Smooth muscle cell of bladder (primary cell): ENCODE results near the gene LRRC26. TPM values are rescaled to one million over a fixed set of nuclear protein-coding genes. Genes with fewer than 3 reads are reported as not detected.

Source experiments
- total RNA-seq: library from RNA; depleted of rRNA; stranded (reverse); fragments of >200 nt; gene quantifications from 2 replicates; pipeline ENCODE4 v1.2.3, GENCODE V29; 2014

LRRC26 gene
- total RNA-seq = not detected in 2 replicates

GRCh38 chr9:137169896-137170358 lies at the start of gene LRRC26:
TSS of gene LRRC26 (minus strand) at chr9:137170051. CDS start at chr9:137169943, 108 bp downstream.

GRCh38 chr9:137205126-137206069 lies 35.5 kb upstream of the LRRC26 start, which contains the start of the genes NDOR1 and TMEM203:
TSS of gene NDOR1 (plus strand) at chr9:137205700. CDS start at chr9:137205778, 78 bp downstream.
TSS of gene TMEM203 (minus strand) at chr9:137205648. CDS start at chr9:137205414, 234 bp downstream.

GRCh38 chr9:137200311-137201204 lies 30.7 kb upstream of the LRRC26 start, which contains the start of gene TPRN:
TSS of gene TPRN (minus strand) at chr9:137200741. CDS start at chr9:137200711, 30 bp downstream.

GRCh38 chr9:137188490-137189296 lies 18.8 kb upstream of the LRRC26 start, which contains the start of the genes ANAPC2 and SSNA1:
TSS of gene ANAPC2 (minus strand) at chr9:137188560. CDS start at chr9:137188532, 28 bp downstream.
TSS of gene SSNA1 (plus strand) at chr9:137188676. CDS start at chr9:137188727, 51 bp downstream.

GRCh38 chr9:137138722-137139467 lies 31.0 kb downstream of the LRRC26 start, which contains the start of gene GRIN1:
TSS of gene GRIN1 (plus strand) at chr9:137139154. CDS start at chr9:137139487, 333 bp downstream.

Other genes starting within 250 kb of the LRRC26 start
- gene FBXW5, start 225.3 kb downstream of the LRRC26 start, total RNA-seq = 116 and 152 TPM in 2 replicates
- gene C8G, start 224.8 kb downstream of the LRRC26 start, total RNA-seq = 0.14 TPM in 1 of 2 replicates, not detected in the other
- gene LCN12, start 217.8 kb downstream of the LRRC26 start, total RNA-seq = 0.28 TPM in 1 of 2 replicates, not detected in the other
- gene PTGDS, start 192.5 kb downstream of the LRRC26 start, total RNA-seq = 2.3 and 14.1 TPM in 2 replicates
- 0.57 and 3.4 TPM in 2 replicates for gene LCNL1, start 187.1 kb downstream of the LRRC26 start, total RNA-seq
- gene PAXX, start 177.6 kb downstream of the LRRC26 start, total RNA-seq = 6.6 and 7.5 TPM in 2 replicates
- gene CLIC3, start 173.5 kb downstream of the LRRC26 start, total RNA-seq = 5.0 and 7.8 TPM in 2 replicates
- 11.9 and 20.0 TPM in 2 replicates for gene ABCA2, start 141.8 kb downstream of the LRRC26 start, total RNA-seq
- gene FUT7, start 138.0 kb downstream of the LRRC26 start, total RNA-seq = not detected in 2 replicates
- gene NPDC1, start 123.9 kb downstream of the LRRC26 start, total RNA-seq = 12.1 and 18.4 TPM in 2 replicates
- not detected in 2 replicates for gene ENTPD2, start 116.0 kb downstream of the LRRC26 start, total RNA-seq
- 0.43 and 0.55 TPM in 2 replicates for gene SAPCD2, start 99.5 kb downstream of the LRRC26 start, total RNA-seq
- gene UAP1L1, start 92.5 kb downstream of the LRRC26 start, total RNA-seq = 7.7 and 14.3 TPM in 2 replicates
- 73.2 and 87.0 TPM in 2 replicates for gene MAN1B1, start 83.1 kb downstream of the LRRC26 start, total RNA-seq
- 68.8 and 81.6 TPM in 2 replicates for gene DPP7, start 55.3 kb downstream of the LRRC26 start, total RNA-seq
- under 0.01 TPM in 1 of 2 replicates, not detected in the other for gene GRIN1, start 30.9 kb downstream of the LRRC26 start, total RNA-seq
- not detected in 2 replicates for gene TMEM210, start 2.0 kb upstream of the LRRC26 start, total RNA-seq
- 15.2 and 23.7 TPM in 2 replicates for gene ANAPC2, start 18.5 kb upstream of the LRRC26 start, total RNA-seq
- 60.9 and 66.0 TPM in 2 replicates for gene SSNA1, start 18.6 kb upstream of the LRRC26 start, total RNA-seq
- 4.1 and 4.8 TPM in 2 replicates for gene TPRN, start 30.7 kb upstream of the LRRC26 start, total RNA-seq
- gene TMEM203, start 35.6 kb upstream of the LRRC26 start, total RNA-seq = 25.6 and 37.7 TPM in 2 replicates
- gene NDOR1, start 35.6 kb upstream of the LRRC26 start, total RNA-seq = 2.3 and 2.9 TPM in 2 replicates
- under 0.01 and 0.18 TPM in 2 replicates for gene RNF208, start 52.2 kb upstream of the LRRC26 start, total RNA-seq
- gene CYSRT1, start 55.1 kb upstream of the LRRC26 start, total RNA-seq = 0.18 and 0.57 TPM in 2 replicates
- not detected in 2 replicates for gene RNF224, start 57.5 kb upstream of the LRRC26 start, total RNA-seq
- gene SLC34A3, start 60.9 kb upstream of the LRRC26 start, total RNA-seq = not detected in 2 replicates
- gene TUBB4B, start 71.2 kb upstream of the LRRC26 start, total RNA-seq = 101 and 110 TPM in 2 replicates
- gene STPG3, start 81.2 kb upstream of the LRRC26 start, total RNA-seq = not detected in 2 replicates
- gene NELFB, start 85.3 kb upstream of the LRRC26 start, total RNA-seq = 30.2 and 47.7 TPM in 2 replicates
- 11.0 and 13.5 TPM in 2 replicates for gene TOR4A, start 107.7 kb upstream of the LRRC26 start, total RNA-seq
- 0.09 and 0.14 TPM in 2 replicates for gene NRARP, start 132.2 kb upstream of the LRRC26 start, total RNA-seq